Nephron (organoid): ENCODE data around the gene ELL.

Experiments used
- H3K27ac Mint-ChIP-seq, 3 experiments: 2 replicates each; pipeline ENCODE4 v1.8.0; 2020; ENCODE audit warnings: mixed read lengths in 3 of 3, mild to moderate bottlenecking in 2 of 3, moderate library complexity in 1 of 3
- H3K27me3 Mint-ChIP-seq: 2 replicates; pipeline ENCODE4 v1.8.0; 2021; ENCODE audit warnings: low read depth, mild to moderate bottlenecking, moderate library complexity, mixed read lengths
- H3K36me3 Mint-ChIP-seq: 2 replicates; pipeline ENCODE4 v1.8.0; 2020; ENCODE audit warnings: low read depth, mixed read lengths
- H3K4me1 Mint-ChIP-seq: 2 replicates; pipeline ENCODE4 v1.8.0; 2020; ENCODE audit warnings: mixed read lengths
- H3K4me3 Mint-ChIP-seq, 3 experiments: 2 replicates each; pipeline ENCODE4 v1.8.0; 2020; ENCODE audit warnings: mild to moderate bottlenecking in 3 of 3, mixed read lengths in 3 of 3, moderate library complexity in 2 of 3
- H3K9me3 Mint-ChIP-seq: 2 replicates; pipeline ENCODE4 v1.8.0; 2020; ENCODE audit warnings: mixed read lengths
- TF ChIP-seq, protein P1 (sequence below), 3 experiments: fragments of 200-600 bp; sonication (generic); IDR thresholded peaks; one replicate each; pipeline ENCODE4 v1.5.0; 2021; ENCODE audit warnings: antibody characterized with exemption in 3 of 3; ENCODE audit not compliant: unreplicated experiment in 3 of 3

ELL gene

DNA sequence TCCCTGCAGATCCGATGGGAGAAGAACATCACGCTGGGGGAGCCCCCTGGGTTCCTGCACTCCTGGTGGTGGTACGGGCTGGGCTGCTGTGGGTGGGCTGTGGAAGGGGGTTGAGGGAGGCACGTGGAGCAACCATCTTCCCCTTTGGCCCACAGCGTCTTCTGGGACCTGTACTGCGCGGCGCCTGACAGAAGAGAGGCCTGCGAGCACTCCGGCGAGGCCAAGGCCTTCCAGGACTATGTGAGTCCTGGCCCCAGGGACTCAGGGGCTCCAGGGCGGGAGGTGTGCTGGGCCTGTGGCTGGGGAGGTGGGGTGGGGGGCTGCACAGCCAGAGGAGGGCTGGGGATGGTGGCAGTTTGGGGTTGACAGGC is 94.1 kb downstream of the ELL start:
- H3K9me3 Mint-ChIP-seq: no peaks in the 10 kb centered on the region
- H3K36me3 Mint-ChIP-seq: peaks cover 3% of the 10 kb centered on the region
- no peaks in the 10 kb centered on the region for H3K27me3 Mint-ChIP-seq
- no peak overlapping the region for H3K4me3 Mint-ChIP-seq
- TF ChIP-seq, protein P1, sequence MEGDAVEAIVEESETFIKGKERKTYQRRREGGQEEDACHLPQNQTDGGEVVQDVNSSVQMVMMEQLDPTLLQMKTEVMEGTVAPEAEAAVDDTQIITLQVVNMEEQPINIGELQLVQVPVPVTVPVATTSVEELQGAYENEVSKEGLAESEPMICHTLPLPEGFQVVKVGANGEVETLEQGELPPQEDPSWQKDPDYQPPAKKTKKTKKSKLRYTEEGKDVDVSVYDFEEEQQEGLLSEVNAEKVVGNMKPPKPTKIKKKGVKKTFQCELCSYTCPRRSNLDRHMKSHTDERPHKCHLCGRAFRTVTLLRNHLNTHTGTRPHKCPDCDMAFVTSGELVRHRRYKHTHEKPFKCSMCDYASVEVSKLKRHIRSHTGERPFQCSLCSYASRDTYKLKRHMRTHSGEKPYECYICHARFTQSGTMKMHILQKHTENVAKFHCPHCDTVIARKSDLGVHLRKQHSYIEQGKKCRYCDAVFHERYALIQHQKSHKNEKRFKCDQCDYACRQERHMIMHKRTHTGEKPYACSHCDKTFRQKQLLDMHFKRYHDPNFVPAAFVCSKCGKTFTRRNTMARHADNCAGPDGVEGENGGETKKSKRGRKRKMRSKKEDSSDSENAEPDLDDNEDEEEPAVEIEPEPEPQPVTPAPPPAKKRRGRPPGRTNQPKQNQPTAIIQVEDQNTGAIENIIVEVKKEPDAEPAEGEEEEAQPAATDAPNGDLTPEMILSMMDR (IDR thresholded peaks at IDR 0.05; ENCODE audit: unreplicated experiment in 3 of 3): no peak
- H3K27ac Mint-ChIP-seq: peak overlapping the region in 1 of 3 experiments; percentile 69
- H3K4me1 Mint-ChIP-seq: peaks cover 34% of the 10 kb centered on the region

DNA sequence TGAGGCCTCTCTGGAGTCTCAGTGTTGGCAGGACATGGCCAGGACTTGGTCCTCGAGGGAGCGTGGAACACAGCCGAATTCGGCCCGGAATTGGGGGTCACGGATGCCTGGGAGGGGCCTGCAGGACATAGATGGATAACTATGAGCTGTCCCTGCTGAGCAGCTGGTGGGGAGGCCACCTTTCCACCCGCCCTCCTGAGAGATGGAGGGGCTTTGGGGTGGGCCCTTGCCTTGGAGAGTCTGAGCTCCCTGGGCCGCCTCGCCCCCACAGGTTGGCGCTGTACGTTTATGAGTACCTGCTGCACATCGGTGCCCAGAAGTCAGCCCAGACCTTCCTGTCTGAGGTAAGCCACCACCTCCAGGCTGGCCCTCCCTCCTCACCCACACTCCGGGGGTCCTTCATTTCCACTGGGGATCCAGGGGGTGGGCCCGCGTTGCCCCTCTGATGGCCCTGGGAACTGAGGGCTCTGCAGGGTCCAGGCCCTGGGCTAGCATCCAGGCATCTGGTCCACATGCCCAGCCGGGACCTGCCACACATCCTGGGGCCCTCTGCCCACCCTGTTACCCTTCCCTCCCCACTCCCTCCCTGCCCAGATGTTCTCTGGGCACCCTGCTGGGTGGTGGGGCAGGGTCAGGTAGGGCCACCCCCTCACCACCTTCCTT is 94.7 kb downstream of the ELL start:
- Mint-ChIP-seq H3K9me3 (no peaks in the 10 kb centered on the region), H3K4me3 (no peak overlapping the region), H3K27me3 (no peaks in the 10 kb centered on the region), H3K36me3 (peaks cover 4% of the 10 kb centered on the region), H3K4me1 (peaks cover 36% of the 10 kb centered on the region), H3K27ac (peak overlapping the region in 2 of 3 experiments; percentile 30 to 55)
- TF ChIP-seq, protein P1 (IDR thresholded peaks at IDR 0.05; ENCODE audit: unreplicated experiment in 3 of 3): no peak

DNA sequence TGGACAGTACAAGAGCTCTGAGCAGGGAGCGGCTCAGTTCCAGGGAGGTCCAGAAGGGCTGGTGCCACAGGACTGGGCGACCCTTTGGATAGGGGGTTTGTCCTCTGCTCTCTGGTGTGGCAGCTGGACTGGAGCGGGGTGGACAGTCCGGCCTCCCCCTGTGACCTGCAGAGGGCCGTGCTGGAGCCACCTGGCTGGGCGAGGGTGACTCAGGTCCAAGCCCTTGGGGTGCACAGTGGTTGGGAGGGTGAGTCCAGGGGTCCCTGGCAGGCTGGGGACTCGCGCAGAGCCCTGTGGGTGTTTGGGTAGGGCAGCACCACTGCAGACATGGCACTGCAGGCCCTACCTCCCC is 95.5 kb downstream of the ELL start:
- TF ChIP-seq, protein P1 (IDR thresholded peaks at IDR 0.05; ENCODE audit: unreplicated experiment in 3 of 3): no peak

DNA sequence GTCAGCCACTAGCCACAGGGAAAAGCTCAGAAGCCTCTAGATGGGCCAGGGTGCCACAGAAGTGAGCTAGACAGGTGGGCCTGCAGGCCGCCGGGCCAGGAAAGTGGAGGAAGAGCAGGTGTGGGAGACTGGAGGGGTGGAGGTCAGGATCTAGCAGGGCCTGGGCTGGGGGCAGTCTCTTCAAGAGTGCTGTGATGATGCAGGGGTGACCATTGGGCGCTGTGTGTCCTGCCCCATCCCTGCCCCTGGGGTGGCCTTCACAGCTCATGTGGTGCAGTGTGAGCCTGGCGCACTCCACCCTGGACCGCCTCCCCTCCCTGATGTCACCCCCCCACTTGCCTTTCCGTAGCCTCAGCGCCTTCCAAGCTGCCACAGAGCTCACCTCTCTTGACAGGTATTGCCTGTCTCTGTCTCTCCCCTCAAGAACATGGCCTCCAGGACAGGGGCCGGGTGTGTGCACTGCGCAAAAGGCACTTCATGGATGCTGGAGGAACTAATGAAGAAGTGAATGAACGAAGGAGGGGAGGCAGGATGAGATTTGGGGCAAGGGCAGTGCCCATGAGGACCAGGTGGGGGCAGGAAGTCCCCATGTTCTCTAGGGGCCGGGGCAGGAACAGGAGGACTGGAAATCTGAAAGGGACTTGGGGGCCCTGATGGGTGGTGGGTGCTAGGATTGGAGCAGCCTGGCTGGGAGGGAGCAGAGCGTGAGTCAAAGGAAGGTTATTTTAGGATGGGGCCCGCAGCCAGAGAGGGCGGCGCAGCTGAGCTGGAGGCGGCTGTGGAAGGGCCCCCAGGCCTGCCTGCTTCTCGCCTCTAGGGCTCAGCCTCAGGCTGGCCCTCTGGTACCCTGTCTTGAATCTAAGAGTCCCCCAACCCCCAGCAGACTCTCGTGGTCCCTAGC is 96.1 kb downstream of the ELL start:
- peaks cover 46% of the 10 kb centered on the region for H3K4me1 Mint-ChIP-seq
- no peaks in the 10 kb centered on the region for H3K27me3 Mint-ChIP-seq
- H3K36me3 Mint-ChIP-seq: peaks cover 4% of the 10 kb centered on the region
- TF ChIP-seq, protein P1 (IDR thresholded peaks at IDR 0.05; ENCODE audit: unreplicated experiment in 3 of 3): no peak
- no peaks in the 10 kb centered on the region for H3K9me3 Mint-ChIP-seq
- H3K27ac Mint-ChIP-seq: peak overlapping the region; percentile 15 to 59 (median 53)
- H3K4me3 Mint-ChIP-seq: peak overlapping the region; percentile 19 to 38 (median 24)

More for the DNA sequence above, 95.5 kb downstream of the ELL start:
- peaks cover 4% of the 10 kb centered on the region for H3K36me3 Mint-ChIP-seq
- H3K27ac Mint-ChIP-seq: peak overlapping the region in 1 of 3 experiments; percentile 59
- no peaks in the 10 kb centered on the region for H3K27me3 Mint-ChIP-seq
- H3K4me1 Mint-ChIP-seq: peaks cover 41% of the 10 kb centered on the region
- H3K9me3 Mint-ChIP-seq: no peaks in the 10 kb centered on the region
- H3K4me3 Mint-ChIP-seq: peak overlapping the region in 1 of 3 experiments; percentile 19

DNA sequence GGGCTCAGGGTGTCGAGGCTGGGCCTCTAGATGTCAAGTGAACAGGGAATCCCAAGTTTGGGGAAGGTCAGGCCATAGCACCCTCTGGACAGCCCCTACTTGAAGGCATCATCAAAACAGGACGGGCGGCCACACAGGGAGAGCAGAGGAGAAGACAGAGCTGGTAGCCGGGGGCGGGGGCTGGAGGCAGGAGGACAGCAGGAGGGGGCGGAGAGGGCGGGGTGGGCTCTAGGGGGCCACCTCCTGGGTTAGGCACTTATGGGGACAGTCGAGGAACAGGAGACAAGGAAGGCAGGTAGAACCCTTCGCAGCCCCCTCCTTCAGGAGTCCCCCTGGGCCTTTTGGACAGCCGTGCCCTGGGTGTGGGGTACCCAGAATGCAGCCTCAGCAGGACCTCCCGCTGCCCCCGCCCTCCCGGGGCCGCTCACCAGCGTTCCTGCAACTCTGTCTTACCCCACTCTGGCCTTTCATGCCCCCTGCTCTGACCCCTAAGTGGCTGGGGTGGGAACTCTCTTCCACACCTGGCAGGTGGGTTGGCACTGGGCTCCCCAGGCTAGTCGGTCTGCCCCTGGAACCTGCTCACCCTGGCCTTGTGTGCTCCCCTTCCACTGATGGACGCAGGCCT is 96.9 kb downstream of the ELL start:
- H3K4me3 Mint-ChIP-seq: peak overlapping the region in 1 of 3 experiments; percentile 38
- H3K36me3 Mint-ChIP-seq: peaks cover 4% of the 10 kb centered on the region
- TF ChIP-seq, protein P1 (IDR thresholded peaks at IDR 0.05; ENCODE audit: unreplicated experiment in 3 of 3): no peak
- H3K27me3 Mint-ChIP-seq: no peaks in the 10 kb centered on the region
- peak overlapping the region in 1 of 3 experiments; percentile 59 for H3K27ac Mint-ChIP-seq
- peaks cover 46% of the 10 kb centered on the region for H3K4me1 Mint-ChIP-seq
- no peaks in the 10 kb centered on the region for H3K9me3 Mint-ChIP-seq
